Hepatocyte (in vitro differentiated cells): ENCODE measurements around the gene PIK3C2A. TPM values are rescaled to one million over a fixed set of nuclear protein-coding genes. Genes with fewer than 3 reads are reported as not detected.
"Not testable (repeated sequence)": the region's sequence is repeated elsewhere in the genome, so short reads cannot be mapped to it uniquely, and the experiment has no call there.

Experiments
- DNase-seq: peaks from one replicate; pipeline ENCODE4 v3.0.0-alpha.2; 2016; ENCODE audit warnings: low spot score
- H2AFZ ChIP-seq: fragments of 200-600 bp; sonication (generic); 2 replicates; pipeline ENCODE4 v1.6.0; 2016; ENCODE audit warnings: antibody characterized with exemption, mild to moderate bottlenecking
- H3K27ac ChIP-seq: fragments of 200-600 bp; sonication (generic); 2 replicates; pipeline ENCODE4 v1.5.1; 2016; ENCODE audit warnings: mild to moderate bottlenecking
- H3K27me3 ChIP-seq: fragments of 200-600 bp; sonication (generic); 2 replicates; pipeline ENCODE4 v1.6.1; 2016
- H3K36me3 ChIP-seq: fragments of 200-600 bp; sonication (generic); replicated peaks from 2 replicates; pipeline ENCODE4 v1.5.1; 2016; ENCODE audit warnings: low read depth; ENCODE audit not compliant: insufficient read depth
- H3K4me1 ChIP-seq: fragments of 200-600 bp; sonication (generic); 2 replicates; pipeline ENCODE4 v1.5.1; 2016; ENCODE audit warnings: mild to moderate bottlenecking, moderate library complexity; ENCODE audit not compliant: insufficient read depth
- H3K4me2 ChIP-seq: fragments of 200-600 bp; sonication (generic); 2 replicates; pipeline ENCODE4 v1.6.0; 2016
- H3K4me3 ChIP-seq: fragments of 200-600 bp; sonication (generic); 2 replicates; pipeline ENCODE4 v1.5.1; 2016; ENCODE audit warnings: mild to moderate bottlenecking
- H3K79me2 ChIP-seq: fragments of 200-600 bp; sonication (generic); 2 replicates; pipeline ENCODE4 v1.6.0; 2017; ENCODE audit warnings: mild to moderate bottlenecking
- H3K9me2 ChIP-seq: fragments of 200-600 bp; sonication (generic); replicated peaks from 2 replicates; pipeline ENCODE4 v1.6.0; 2017; ENCODE audit warnings: mild to moderate bottlenecking; ENCODE audit not compliant: insufficient read depth
- H3K9me3 ChIP-seq: fragments of 200-600 bp; sonication (generic); 2 replicates; pipeline ENCODE4 v1.5.1; 2016; ENCODE audit warnings: low read depth, mild to moderate bottlenecking
- H4K20me1 ChIP-seq: fragments of 200-600 bp; sonication (generic); 2 replicates; pipeline ENCODE4 v1.6.0; 2016; ENCODE audit warnings: mild to moderate bottlenecking; ENCODE audit not compliant: insufficient read depth, poor library complexity, severe bottlenecking
- EZH2 ChIP-seq: fragments of 200-600 bp; sonication (generic); IDR thresholded peaks from 2 replicates; pipeline ENCODE4 v1.6.1; 2016; ENCODE audit warnings: antibody characterized with exemption, mild to moderate bottlenecking, borderline replicate concordance
- EZH2phosphoT487 ChIP-seq: fragments of 200-600 bp; sonication (generic); IDR thresholded peaks from one replicate; pipeline ENCODE4 v1.6.1; 2018; ENCODE audit warnings: antibody characterized with exemption, mild to moderate bottlenecking, low read depth, moderate library complexity; ENCODE audit not compliant: unreplicated experiment, severe bottlenecking
- WGBS: methylation state at CpG from one replicate; pipeline ENCODE4 v1.1.6; 2016; ENCODE audit warnings: low lambda C conversion rate; ENCODE audit errors: missing lambda C conversion rate; 5-methylcytosine and 5-hydroxymethylcytosine counted together
- polyA plus RNA-seq: library from polyadenylated mRNA; unstranded; fragments of >200 nt; fragmentation: Nextera tagmentation; extraction: Ambion mirVana; gene quantifications from 2 replicates; pipeline ENCODE4 v1.2.1, GENCODE V29; 2016
- total RNA-seq: library from RNA; depleted of rRNA; stranded (reverse); fragments of >200 nt; gene quantifications from 2 replicates; pipeline ENCODE4 v1.2.3, GENCODE V29; 2014
- TF ChIP-seq, protein P1 (sequence below): fragments of 200-600 bp; sonication (generic); IDR thresholded peaks from 2 replicates; pipeline ENCODE4 v1.5.1; 2016; ENCODE audit warnings: antibody characterized with exemption, mild to moderate bottlenecking; ENCODE audit not compliant: poor library complexity

Gene PIK3C2A
- total and polyA plus RNA-seq, 2 experiments from 2014 or later = 20.1 to 96.1 TPM

DNA sequence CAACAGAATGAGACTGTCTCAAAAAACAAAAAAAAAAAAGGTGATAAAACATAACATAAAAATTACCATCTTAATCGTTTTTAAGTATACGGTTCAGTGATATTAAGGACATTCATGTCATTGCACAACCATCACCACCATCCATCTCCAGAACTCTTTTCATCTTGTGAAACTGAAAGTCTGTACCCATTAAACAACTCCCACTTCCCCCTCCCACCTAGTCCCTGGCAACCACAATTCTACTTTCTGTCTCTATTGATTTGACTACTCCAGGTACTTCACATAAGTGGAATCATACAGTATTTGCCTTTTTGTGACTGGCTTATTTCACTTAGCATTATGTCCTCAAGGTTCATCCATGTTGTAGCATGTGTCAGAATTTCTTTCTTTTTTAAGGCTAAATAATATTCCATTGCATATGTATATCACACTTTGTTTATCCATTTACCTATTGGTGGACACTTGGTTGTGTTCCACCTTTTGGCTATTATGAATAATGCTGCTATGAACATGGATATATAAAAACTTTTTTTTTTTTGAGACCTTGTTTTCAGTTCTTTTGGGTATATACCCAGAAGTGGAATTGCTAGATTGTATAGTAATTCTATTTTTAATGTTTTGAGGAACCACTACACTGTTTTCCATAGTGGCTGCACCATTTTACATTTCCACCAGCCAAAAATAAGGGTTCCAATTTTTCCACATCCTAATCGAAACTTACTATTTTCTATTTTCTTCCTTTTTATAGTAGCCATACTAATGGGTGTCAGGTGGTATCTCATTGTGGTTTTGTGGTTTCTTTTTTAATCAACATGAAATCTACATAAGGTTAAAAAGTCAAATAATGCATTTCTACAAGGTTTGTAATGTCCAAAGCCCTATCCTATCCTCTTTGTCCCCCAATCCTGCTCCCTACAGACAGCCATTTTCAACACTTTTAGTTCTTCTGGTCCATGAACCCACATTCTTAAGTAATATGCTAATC lies 23.4 kb upstream of the PIK3C2A start:
- no peaks in the 10 kb centered on the region for H3K27me3 ChIP-seq
- no peaks in the 10 kb centered on the region for H3K9me3 ChIP-seq
- no peak overlapping the region for H3K27ac ChIP-seq
- no peaks in the 10 kb centered on the region for H3K79me2 ChIP-seq
- no peaks in the 10 kb centered on the region for H3K4me1 ChIP-seq
- no peak for DNase-seq
- WGBS = 91% methylated on average over 3 of the region's 3 CpGs
- no peaks in the 10 kb centered on the region for H4K20me1 ChIP-seq
- H3K9me2 ChIP-seq = no peaks in the 10 kb centered on the region
- TF ChIP-seq EZH2phosphoT487 = no peak
- TF ChIP-seq, protein P1, sequence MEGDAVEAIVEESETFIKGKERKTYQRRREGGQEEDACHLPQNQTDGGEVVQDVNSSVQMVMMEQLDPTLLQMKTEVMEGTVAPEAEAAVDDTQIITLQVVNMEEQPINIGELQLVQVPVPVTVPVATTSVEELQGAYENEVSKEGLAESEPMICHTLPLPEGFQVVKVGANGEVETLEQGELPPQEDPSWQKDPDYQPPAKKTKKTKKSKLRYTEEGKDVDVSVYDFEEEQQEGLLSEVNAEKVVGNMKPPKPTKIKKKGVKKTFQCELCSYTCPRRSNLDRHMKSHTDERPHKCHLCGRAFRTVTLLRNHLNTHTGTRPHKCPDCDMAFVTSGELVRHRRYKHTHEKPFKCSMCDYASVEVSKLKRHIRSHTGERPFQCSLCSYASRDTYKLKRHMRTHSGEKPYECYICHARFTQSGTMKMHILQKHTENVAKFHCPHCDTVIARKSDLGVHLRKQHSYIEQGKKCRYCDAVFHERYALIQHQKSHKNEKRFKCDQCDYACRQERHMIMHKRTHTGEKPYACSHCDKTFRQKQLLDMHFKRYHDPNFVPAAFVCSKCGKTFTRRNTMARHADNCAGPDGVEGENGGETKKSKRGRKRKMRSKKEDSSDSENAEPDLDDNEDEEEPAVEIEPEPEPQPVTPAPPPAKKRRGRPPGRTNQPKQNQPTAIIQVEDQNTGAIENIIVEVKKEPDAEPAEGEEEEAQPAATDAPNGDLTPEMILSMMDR = no peak
- TF ChIP-seq EZH2 = no peak
- H3K4me2 ChIP-seq = no peak overlapping the region
- H3K4me3 ChIP-seq = no peak overlapping the region
- no peak overlapping the region for H2AFZ ChIP-seq
- H3K36me3 ChIP-seq = no peaks in the 10 kb centered on the region

DNA sequence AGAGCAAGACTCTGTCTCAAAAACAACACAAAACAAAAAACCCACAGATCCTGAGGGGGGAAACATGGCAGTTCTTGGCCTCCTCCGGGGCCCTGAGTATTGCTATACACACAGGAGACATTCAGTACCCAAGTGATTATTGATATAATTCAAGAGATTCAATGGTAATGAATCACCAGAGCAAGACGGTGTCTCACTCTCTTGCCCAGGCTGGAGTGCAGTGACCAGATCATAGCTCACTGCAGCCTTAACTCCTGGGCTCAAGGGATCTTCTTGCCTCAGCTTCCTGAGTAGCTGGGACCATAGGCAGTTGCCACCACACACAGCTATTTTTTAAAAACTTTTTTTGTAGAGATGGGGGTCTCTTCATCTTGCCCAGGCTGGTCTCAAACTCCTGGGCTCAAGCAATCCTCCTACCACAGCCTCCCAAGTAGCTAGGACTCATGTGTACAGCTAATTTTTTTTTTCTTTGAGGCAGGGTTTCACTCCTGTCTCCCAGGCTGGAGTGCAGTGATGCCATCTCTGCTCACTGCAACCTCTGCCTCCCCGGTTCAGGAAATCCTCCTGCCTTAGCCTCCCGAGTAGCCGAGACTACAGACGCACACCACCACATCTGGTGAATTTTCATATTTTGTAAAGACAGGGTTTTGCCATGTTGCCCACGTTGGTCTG lies 21.8 kb upstream of the PIK3C2A start:
- TF ChIP-seq EZH2 = no peak
- TF ChIP-seq EZH2phosphoT487 = no peak
- TF ChIP-seq, protein P1 = no peak
- WGBS = 84% methylated on average over 7 of the region's 7 CpGs
- DNase-seq = no peak

DNA sequence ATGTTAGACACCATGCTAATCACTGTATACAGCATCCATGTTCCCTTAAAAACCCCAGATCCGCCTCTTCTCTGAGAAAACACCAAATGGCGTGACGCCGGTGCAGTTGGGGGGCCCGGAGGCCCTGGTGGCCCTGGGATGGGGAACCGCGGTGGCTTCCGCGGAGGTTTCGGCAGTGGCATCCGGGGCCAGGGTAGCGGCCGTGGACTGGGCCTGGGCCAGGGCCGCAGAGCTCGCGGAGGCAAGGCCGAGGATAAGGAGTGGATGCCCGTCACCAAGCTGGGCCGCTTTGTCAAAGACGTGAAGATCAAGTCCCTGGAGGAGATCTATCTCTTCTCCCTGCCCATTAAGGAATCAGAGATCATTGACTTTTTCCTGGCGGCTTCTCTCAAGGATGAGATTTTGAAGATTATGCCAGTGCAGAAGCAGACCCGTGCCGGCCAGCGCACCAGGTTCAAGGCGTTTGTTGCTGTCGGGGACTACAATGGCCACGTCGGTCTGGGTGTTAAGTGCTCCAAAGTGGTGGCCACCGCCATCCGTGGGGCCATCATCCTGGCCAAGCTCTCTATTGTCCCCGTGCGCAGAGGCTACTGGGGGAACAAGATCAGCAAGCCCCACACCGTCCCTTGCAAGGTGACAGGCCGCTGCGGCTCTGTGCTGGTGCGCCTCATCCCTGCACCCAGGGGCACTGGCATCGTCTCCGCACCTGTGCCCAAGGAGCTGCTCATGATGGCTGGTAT lies 20.6 kb upstream of the PIK3C2A start:
- H3K79me2 ChIP-seq, H3K27ac ChIP-seq, DNase-seq, H3K27me3 ChIP-seq, H3K9me3 ChIP-seq, H3K9me2 ChIP-seq, H3K4me1 ChIP-seq, H4K20me1 ChIP-seq, H3K4me2 ChIP-seq, H2AFZ ChIP-seq, H3K4me3 ChIP-seq, H3K36me3 ChIP-seq: not testable (repeated sequence)
- WGBS = 97% methylated on average over 37 of the region's 38 CpGs

More for the DNA sequence above, 21.8 kb upstream of the PIK3C2A start:
- H2AFZ ChIP-seq = no peak overlapping the region
- no peaks in the 10 kb centered on the region for H4K20me1 ChIP-seq
- H3K27ac ChIP-seq = no peak overlapping the region
- no peak overlapping the region for H3K4me3 ChIP-seq
- H3K79me2 ChIP-seq = no peaks in the 10 kb centered on the region
- H3K27me3 ChIP-seq = no peaks in the 10 kb centered on the region
- H3K9me2 ChIP-seq = no peaks in the 10 kb centered on the region
- H3K4me1 ChIP-seq = no peaks in the 10 kb centered on the region
- no peak overlapping the region for H3K4me2 ChIP-seq
- no peaks in the 10 kb centered on the region for H3K9me3 ChIP-seq
- no peaks in the 10 kb centered on the region for H3K36me3 ChIP-seq

DNA sequence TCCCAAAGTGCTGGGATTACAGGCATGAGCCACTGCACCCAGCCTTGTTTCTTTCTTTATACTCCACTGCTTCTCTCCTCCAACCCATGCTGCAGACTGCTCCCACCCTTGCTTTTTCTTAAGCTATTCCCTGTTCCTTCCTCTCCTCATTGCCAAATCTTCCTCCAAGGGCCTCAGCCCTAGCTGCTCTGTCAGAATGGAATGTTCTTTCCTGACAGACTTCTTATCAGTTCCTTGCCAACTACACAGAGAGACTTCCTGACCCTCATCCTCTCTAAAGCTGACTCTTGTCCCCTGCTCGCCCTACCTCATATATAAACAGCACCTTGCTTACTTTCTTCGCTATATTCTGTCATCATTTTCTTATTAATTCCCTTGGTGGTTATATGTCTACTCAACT lies 16.9 kb upstream of the PIK3C2A start:
- H4K20me1 ChIP-seq = no peaks in the 10 kb centered on the region
- no peak overlapping the region for H3K4me3 ChIP-seq
- 73% methylated on average over 2 of the region's 2 CpGs for WGBS
- H3K36me3 ChIP-seq = no peaks in the 10 kb centered on the region
- no peaks in the 10 kb centered on the region for H3K9me2 ChIP-seq
- no peaks in the 10 kb centered on the region for H3K27me3 ChIP-seq
- H3K4me2 ChIP-seq = peak overlapping the region; percentile 54
- H3K9me3 ChIP-seq = no peaks in the 10 kb centered on the region
- H3K27ac ChIP-seq = peak overlapping the region; percentile 56
- peak; percentile 22 for DNase-seq
- no peaks in the 10 kb centered on the region for H3K79me2 ChIP-seq
- TF ChIP-seq EZH2 = no peak
- TF ChIP-seq, protein P1 = no peak
- no peak for TF ChIP-seq EZH2phosphoT487
- H2AFZ ChIP-seq = no peak overlapping the region
- H3K4me1 ChIP-seq = no peaks in the 10 kb centered on the region
